Suprapubic skin (tissue), 4 donors: ENCODE data around the gene TXN2. TPM values are rescaled to one million over a fixed set of nuclear protein-coding genes. Genes with fewer than 3 reads are reported as not detected.

Experiments used
- DNase-seq, 2 donors: peaks; one replicate each; pipeline ENCODE4 v3.0.0-alpha.2; 2019; ENCODE audit warnings: low spot score in 2 of 2
- H3K27ac ChIP-seq: fragments of 200-600 bp; sonication (generic); one replicate; pipeline ENCODE4 v1.5.1; 2019
- H3K27me3 ChIP-seq: fragments of 200-600 bp; sonication (generic); one replicate; pipeline ENCODE4 v1.5.1; 2019
- H3K36me3 ChIP-seq: fragments of 200-600 bp; sonication (generic); one replicate; pipeline ENCODE4 v1.5.1; 2019
- H3K4me1 ChIP-seq: fragments of 200-600 bp; sonication (generic); one replicate; pipeline ENCODE4 v1.5.1; 2019
- H3K4me3 ChIP-seq: fragments of 200-600 bp; sonication (generic); one replicate; pipeline ENCODE4 v1.5.1; 2019; ENCODE audit warnings: mild to moderate bottlenecking
- H3K9me3 ChIP-seq: fragments of 200-600 bp; sonication (generic); one replicate; pipeline ENCODE4 v1.5.1; 2019
- CTCF ChIP-seq, 2 donors: fragments of 200-600 bp in 1 of 2; fragments of 450-650 bp in 1 of 2; sonication (generic) in 1 of 2; IDR thresholded peaks; one replicate each; pipeline ENCODE4 v1.5.1; 2016 to 2019; ENCODE audit warnings: antibody characterized with exemption in 2 of 2, mild to moderate bottlenecking in 1 of 2, moderate library complexity in 1 of 2
- EP300 ChIP-seq: sonication (generic); formaldehyde crosslinking; IDR thresholded peaks from one replicate; pipeline ENCODE4 v1.6.1; 2017; ENCODE audit warnings: antibody characterized with exemption
- POLR2A ChIP-seq, 2 donors: fragments of 450-650 bp; IDR thresholded peaks; one replicate each; pipeline ENCODE4 v1.6.1; 2017; ENCODE audit warnings: antibody characterized with exemption in 2 of 2, mild to moderate bottlenecking in 2 of 2, moderate library complexity in 2 of 2
- POLR2AphosphoS5 ChIP-seq, 3 donors: sonication (generic); formaldehyde crosslinking; IDR thresholded peaks; one replicate each; pipeline ENCODE4 v1.6.1; 2017; ENCODE audit warnings: antibody characterized with exemption in 3 of 3
- WGBS: methylation state at CpG from one replicate; pipeline ENCODE4 v1.1.5; 2018; 5-methylcytosine and 5-hydroxymethylcytosine counted together
- total RNA-seq, 4 donors: library from RNA; depleted of rRNA; stranded (reverse); fragments of >200 nt; gene quantifications; one replicate each; pipeline ENCODE4 v1.1.0, GENCODE V29; 2016

TXN2 gene
- total RNA-seq, 4 donors from 2014 or later = 50.7 to 73.5 (median 61.3) TPM

- Histone ChIP-seq H3K27me3 (no peaks in the 10 kb centered on the region), H3K4me3 (no peak overlapping the region), H3K36me3 (no peaks in the 10 kb centered on the region), H3K27ac (no peak overlapping the region), H3K9me3 (no peaks in the 10 kb centered on the region), H3K4me1 (peaks cover 38% of the 10 kb centered on the region)
- no peak for TF ChIP-seq CTCF (IDR thresholded peaks at IDR 0.05)
- TF ChIP-seq POLR2A (IDR thresholded peaks at IDR 0.05) = no peak
- TF ChIP-seq POLR2AphosphoS5 (IDR thresholded peaks at IDR 0.05) = no peak
- no peak for TF ChIP-seq EP300
- WGBS = 83% methylated on average over 6 of the region's 6 CpGs
- DNase-seq = no peak
Observed at GRCh38 chr22:36439481-36440271, 41.8 kb downstream of the TXN2 start.

DNA sequence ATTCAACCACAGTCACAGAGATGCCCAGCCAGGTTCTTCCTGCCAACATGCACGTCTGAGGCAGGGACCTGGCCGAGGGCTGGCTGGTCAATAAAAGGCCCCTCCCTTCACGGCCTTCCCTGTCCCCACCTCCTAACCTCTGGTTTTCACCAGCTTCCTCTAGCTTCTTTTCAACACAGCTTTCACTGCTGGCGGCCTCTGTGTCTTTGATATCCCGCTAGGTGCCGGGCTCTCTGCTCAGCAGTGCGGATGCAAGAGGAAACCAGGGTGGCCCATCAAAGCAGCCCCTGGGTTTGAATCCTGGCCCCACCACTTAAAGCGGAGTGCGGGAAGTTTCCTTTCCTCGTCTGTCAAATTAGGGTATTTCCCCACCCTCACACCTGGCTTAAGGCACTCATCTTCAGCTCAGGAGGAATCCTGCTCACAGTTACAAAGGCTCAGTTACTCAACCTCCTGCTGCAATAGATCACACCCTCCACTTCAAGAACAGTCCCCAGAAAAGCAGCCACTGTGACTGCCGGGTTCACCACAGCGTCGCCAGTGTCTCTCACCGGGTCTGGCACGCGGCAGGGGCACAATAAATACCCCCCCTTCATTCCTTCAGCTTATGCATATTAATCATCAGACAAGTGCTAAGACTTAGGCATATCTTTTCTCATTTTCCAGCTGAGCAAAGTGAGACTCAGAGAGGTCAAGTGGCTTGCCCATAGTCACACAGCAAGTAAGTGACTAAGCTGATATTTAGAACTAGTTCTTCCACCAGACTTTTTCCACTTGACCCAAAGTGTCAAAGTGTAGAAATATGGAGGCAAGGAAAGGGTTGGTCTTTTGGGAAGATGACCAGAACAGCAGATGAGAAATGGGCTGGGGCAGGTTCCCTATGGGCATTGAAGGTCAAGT, 45.7 kb downstream of the TXN2 start:
- H3K9me3 ChIP-seq = no peaks in the 10 kb centered on the region
- peaks cover 29% of the 10 kb centered on the region for H3K4me1 ChIP-seq
- no peaks in the 10 kb centered on the region for H3K36me3 ChIP-seq
- DNase-seq = no peak
- no peak overlapping the region for H3K27ac ChIP-seq
- no peaks in the 10 kb centered on the region for H3K27me3 ChIP-seq
- TF ChIP-seq POLR2A (IDR thresholded peaks at IDR 0.05) (no peak), POLR2AphosphoS5 (IDR thresholded peaks at IDR 0.05) (no peak), CTCF (IDR thresholded peaks at IDR 0.05) (no peak), EP300 (no peak)
- 49% methylated on average over 16 of the region's 16 CpGs for WGBS
- H3K4me3 ChIP-seq = no peak overlapping the region

DNA sequence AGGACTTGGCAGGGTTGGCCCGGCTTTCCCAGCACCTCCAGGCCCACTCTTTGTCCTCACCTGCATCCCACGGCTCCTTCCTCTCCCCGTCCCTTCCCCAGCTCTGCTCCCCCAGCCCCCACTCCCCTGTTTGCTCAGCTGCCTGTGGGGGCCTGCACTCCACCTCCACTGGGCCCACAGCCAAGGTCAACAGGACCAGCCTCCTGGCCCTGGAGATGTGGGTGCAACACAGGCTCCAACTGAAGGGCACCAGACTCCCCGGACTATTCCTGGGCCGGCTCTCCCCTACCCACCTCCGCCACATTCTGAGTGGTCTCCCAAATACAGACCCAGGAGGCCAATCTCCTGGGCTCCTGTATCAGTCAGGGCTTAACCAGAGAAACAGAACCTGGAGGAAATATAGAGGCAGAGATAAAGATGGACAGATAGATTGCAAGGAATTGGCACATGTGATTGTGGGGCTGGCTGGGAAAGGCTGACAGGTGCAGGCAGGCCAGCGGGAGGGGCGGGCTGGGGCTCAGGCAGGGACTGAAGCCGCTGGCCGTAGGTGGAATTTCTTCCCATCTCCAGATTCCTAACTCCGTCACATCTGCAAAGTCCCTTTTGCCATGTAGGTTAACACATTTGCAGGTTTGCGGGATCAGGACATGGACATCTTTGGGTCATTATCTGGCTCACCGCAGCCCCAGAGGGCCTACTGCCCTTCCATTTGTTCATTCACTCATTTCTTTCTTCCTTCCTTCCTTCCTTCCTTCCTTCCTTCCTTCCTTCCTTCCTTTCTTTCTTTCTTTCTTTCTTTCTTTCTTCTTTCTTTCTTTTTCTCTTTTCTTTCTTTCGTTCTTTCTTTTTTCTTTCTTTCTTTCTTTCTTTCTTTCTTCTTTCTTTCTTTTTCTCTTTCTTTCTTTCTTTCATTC, 47.9 kb downstream of the TXN2 start:
- WGBS = 64% methylated on average over 13 of the region's 14 CpGs
- Histone ChIP-seq H3K9me3 (no peaks in the 10 kb centered on the region), H3K27me3 (no peaks in the 10 kb centered on the region), H3K4me3 (no peak overlapping the region), H3K27ac (no peak overlapping the region), H3K36me3 (no peaks in the 10 kb centered on the region), H3K4me1 (peaks cover 22% of the 10 kb centered on the region)
- no peak for DNase-seq
- TF ChIP-seq CTCF (IDR thresholded peaks at IDR 0.05) (no peak), EP300 (no peak), POLR2AphosphoS5 (IDR thresholded peaks at IDR 0.05) (no peak), POLR2A (IDR thresholded peaks at IDR 0.05) (no peak)

DNA sequence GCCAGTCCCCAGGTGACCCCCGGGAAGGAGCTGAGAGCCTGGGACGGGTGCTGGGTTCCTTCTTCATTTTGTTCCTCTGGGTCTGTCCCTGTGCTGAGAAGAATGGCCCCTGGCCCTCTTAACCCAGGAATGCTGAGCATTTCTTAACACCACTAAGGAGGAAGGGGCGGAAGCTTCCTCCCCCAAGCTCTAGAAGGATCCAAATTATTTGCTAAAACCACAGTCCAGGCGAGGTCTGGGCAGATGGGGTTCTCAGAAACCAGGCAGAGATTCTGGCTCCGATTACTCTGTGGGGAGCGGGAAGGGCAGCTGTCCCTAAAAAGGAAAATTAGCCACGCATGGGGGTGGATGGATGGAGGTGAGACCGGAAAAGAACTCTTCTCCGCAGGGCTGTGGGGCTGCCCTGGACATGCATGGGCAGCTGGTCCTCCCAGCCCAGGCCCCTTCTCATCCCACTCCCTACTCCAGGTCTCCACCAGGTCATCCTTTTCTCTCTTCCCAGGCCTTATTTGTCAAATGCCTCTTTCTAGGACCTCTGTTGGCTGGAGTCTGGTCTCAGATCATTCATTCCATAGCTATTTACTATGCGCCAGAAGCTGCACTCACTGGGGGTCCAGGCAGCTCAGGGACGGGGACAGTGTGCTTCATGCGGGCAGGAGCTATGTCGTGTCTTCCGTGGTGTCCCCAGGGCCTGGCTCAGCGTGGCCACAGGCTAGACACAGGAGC, 48.7 kb downstream of the TXN2 start:
- Histone ChIP-seq H3K27me3 (no peaks in the 10 kb centered on the region), H3K9me3 (no peaks in the 10 kb centered on the region), H3K4me1 (peaks cover 22% of the 10 kb centered on the region), H3K36me3 (no peaks in the 10 kb centered on the region), H3K4me3 (no peak overlapping the region), H3K27ac (no peak overlapping the region)
- TF ChIP-seq POLR2A (IDR thresholded peaks at IDR 0.05) (no peak), EP300 (no peak), CTCF (IDR thresholded peaks at IDR 0.05) (no peak), POLR2AphosphoS5 (IDR thresholded peaks at IDR 0.05) (no peak)
- no peak for DNase-seq
- 75% methylated on average over 13 of the region's 15 CpGs for WGBS
